GM23248 (cell line): ENCODE results near the gene ARL4A. TPM values are rescaled to one million over a fixed set of nuclear protein-coding genes. Genes with fewer than 3 reads are reported as not detected.

Experiments used
- DNase-seq: peaks from one replicate; pipeline ENCODE4 v3.0.0-alpha.2; 2015
- H2AFZ ChIP-seq: fragments of 200-600 bp; sonication (generic); 2 replicates; pipeline ENCODE4 v1.6.1; 2016; ENCODE audit warnings: antibody characterized with exemption
- H3F3A ChIP-seq: fragments of 200-600 bp; sonication (generic); 2 replicates; pipeline ENCODE4 v1.6.1; 2016; ENCODE audit warnings: mild to moderate bottlenecking, antibody characterized with exemption, mixed run types; ENCODE audit not compliant: insufficient read depth
- H3K27ac ChIP-seq: fragments of 200-600 bp; sonication (generic); 2 replicates; pipeline ENCODE4 v1.5.1; 2016; ENCODE audit warnings: mild to moderate bottlenecking
- H3K27me3 ChIP-seq: fragments of 200-600 bp; sonication (generic); replicated peaks from 2 replicates; pipeline ENCODE4 v1.6.1; 2016; ENCODE audit warnings: mild to moderate bottlenecking; ENCODE audit not compliant: insufficient read depth
- H3K36me3 ChIP-seq: fragments of 200-600 bp; sonication (generic); 2 replicates; pipeline ENCODE4 v1.6.1; 2016; ENCODE audit warnings: low read depth, mild to moderate bottlenecking
- H3K4me1 ChIP-seq: fragments of 200-600 bp; sonication (generic); 2 replicates; pipeline ENCODE4 v1.6.1; 2016; ENCODE audit warnings: mild to moderate bottlenecking; ENCODE audit not compliant: insufficient read depth
- H3K4me2 ChIP-seq: fragments of 200-600 bp; sonication (generic); one replicate; pipeline ENCODE4 v1.6.1; 2016; ENCODE audit warnings: mild to moderate bottlenecking; ENCODE audit not compliant: unreplicated experiment
- H3K4me3 ChIP-seq: fragments of 200-600 bp; sonication (generic); 2 replicates; pipeline ENCODE4 v1.5.1; 2016; ENCODE audit warnings: mild to moderate bottlenecking
- H3K79me2 ChIP-seq: fragments of 200-600 bp; sonication (generic); 2 replicates; pipeline ENCODE4 v1.6.1; 2016; ENCODE audit warnings: mild to moderate bottlenecking; ENCODE audit not compliant: insufficient read depth
- H3K9ac ChIP-seq: fragments of 200-600 bp; sonication (generic); 2 replicates; pipeline ENCODE4 v1.6.1; 2016; ENCODE audit warnings: mild to moderate bottlenecking
- H3K9me2 ChIP-seq: fragments of 200-600 bp; sonication (generic); 2 replicates; pipeline ENCODE4 v1.6.1; 2016; ENCODE audit warnings: mixed run types, mild to moderate bottlenecking, moderate library complexity; ENCODE audit not compliant: insufficient read depth
- H3K9me3 ChIP-seq: fragments of 200-600 bp; sonication (generic); one replicate; pipeline ENCODE4 v1.6.1; 2017; ENCODE audit warnings: low read depth
- H4K20me1 ChIP-seq: fragments of 200-600 bp; sonication (generic); 2 replicates; pipeline ENCODE4 v1.6.0; 2016; ENCODE audit not compliant: insufficient read depth
- EZH2 ChIP-seq: fragments of 200-600 bp; sonication (generic); IDR thresholded peaks from 2 replicates; pipeline ENCODE4 v1.6.1; 2018; ENCODE audit warnings: antibody characterized with exemption, mild to moderate bottlenecking; ENCODE audit not compliant: insufficient read depth, poor library complexity, severe bottlenecking
- EZH2phosphoT487 ChIP-seq: fragments of 200-600 bp; sonication (generic); IDR thresholded peaks from 2 replicates; pipeline ENCODE4 v1.6.1; 2018; ENCODE audit warnings: antibody characterized with exemption, moderate library complexity, mild to moderate bottlenecking, low read depth; ENCODE audit not compliant: insufficient read depth
- WGBS, 2 experiments: methylation state at CpG; one replicate each; pipeline ENCODE4 v1.1.6; 2015 to 2017; ENCODE audit warnings: low lambda C conversion rate in 2 of 2, low coverage in 1 of 2; ENCODE audit errors: missing lambda C conversion rate in 2 of 2; 5-methylcytosine and 5-hydroxymethylcytosine counted together
- in situ Hi-C: fragments of 300-500 bp; cut with MboI; formaldehyde crosslinking; loops from 2 replicates; pipeline ENCODE4 v1.15.0; 2020
- polyA plus RNA-seq: library from polyadenylated mRNA; unstranded; fragments of >200 nt; fragmentation: Nextera tagmentation; extraction: Ambion mirVana; gene quantifications from 2 replicates; pipeline ENCODE4 v1.2.1, GENCODE V29; 2016
- total RNA-seq: library from RNA; depleted of rRNA; stranded (reverse); fragments of >200 nt; shearing (Covaris generic); gene quantifications from 2 replicates; pipeline ENCODE4 v1.2.3, GENCODE V29; 2014

The ARL4A gene
- total and polyA plus RNA-seq, 2 experiments from 2014 or later = 17.5 to 20.9 TPM

DNA sequence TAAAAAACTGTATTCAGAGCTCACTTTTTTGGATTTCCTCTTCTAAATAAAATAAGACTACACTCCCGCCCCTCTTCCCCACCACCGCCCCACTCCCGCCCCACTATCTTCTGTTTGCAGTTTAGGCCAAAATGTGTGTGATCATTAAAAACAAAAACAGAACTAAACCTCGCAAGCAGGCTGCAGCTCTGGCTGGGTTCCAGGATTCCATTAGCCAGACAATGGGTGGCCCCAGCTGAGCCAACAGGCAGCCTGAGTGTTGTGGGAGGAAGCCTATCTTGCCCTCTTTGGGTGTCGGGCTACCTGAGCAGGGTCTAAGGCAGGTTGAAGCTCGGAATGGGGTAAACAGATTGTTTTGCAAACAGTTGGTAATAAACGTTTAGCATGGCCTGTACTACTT is 41.7 kb downstream of the ARL4A start:
- H3K9ac ChIP-seq = no peak overlapping the region

DNA sequence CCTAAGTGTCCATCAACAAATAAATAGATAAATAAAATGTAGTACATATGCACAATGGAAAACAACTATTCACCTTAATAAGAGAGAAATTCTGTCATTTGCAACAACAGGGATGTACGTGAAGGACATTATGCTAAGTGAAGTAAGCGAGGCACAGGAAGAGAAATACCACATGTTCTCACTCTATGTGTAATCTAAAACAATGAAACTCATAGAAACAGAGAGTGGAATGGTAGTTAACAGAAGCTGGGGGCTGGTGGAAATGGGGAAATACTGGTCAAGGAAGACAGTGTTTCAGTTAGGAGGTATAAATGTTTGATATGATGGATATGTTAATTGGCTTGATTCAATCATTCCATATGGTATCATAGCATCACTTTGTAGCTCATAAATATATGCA is 43.1 kb downstream of the ARL4A start:
- in situ Hi-C loops = no loop called here
- TF ChIP-seq EZH2 (no peak), EZH2phosphoT487 (no peak)
- 39 to 41% methylated on average over 2 of the region's 2 CpGs for WGBS, 2 experiments

More for the DNA sequence above, 41.7 kb downstream of the ARL4A start:
- Histone ChIP-seq H3F3A (no peaks in the 10 kb centered on the region), H3K27ac (no peak overlapping the region), H3K9me3 (no peaks in the 10 kb centered on the region), H3K4me2 (no peak overlapping the region), H2AFZ (peak overlapping the region; percentile 65), H3K36me3 (no peaks in the 10 kb centered on the region), H3K27me3 (no peaks in the 10 kb centered on the region), H3K79me2 (no peaks in the 10 kb centered on the region), H3K4me1 (no peaks in the 10 kb centered on the region), H3K4me3 (no peak overlapping the region), H3K9me2 (no peaks in the 10 kb centered on the region), H4K20me1 (no peaks in the 10 kb centered on the region)
- WGBS, 2 experiments = 35 to 39% methylated on average over 7 of the region's 7 CpGs
- in situ Hi-C loops = no loop called here
- TF ChIP-seq EZH2phosphoT487 = no peak
- no peak for TF ChIP-seq EZH2
- DNase-seq = peak; percentile 57

DNA sequence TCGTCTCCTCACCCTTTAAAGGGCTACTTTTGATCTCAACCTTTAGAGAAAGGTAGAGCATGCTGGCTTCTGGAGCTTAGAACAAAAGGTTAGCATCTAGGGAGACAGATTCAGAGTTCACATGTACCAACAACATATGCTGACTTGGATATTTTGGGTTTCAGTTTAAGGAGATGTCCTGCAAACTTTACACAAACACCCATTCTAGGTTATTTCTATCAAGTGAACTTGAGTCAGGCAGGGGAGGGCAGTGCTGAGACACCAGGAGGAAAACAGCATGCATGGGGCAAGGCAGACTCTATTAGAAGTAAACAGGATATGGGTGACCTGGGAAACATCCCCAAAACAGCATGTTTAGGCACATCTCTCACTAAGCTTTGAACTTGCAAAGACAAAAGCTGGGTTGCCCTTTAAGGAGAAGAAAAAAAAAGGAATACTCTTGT is 43.8 kb downstream of the ARL4A start:
- H3K27me3 ChIP-seq = no peaks in the 10 kb centered on the region
- in situ Hi-C loops = no loop called here
- no peaks in the 10 kb centered on the region for H3K36me3 ChIP-seq
- WGBS, 2 experiments = 86 to 89% methylated on average over 1 of the region's 1 CpG
- H4K20me1 ChIP-seq = no peaks in the 10 kb centered on the region
- no peak overlapping the region for H3K4me3 ChIP-seq
- no peak overlapping the region for H3K27ac ChIP-seq
- no peaks in the 10 kb centered on the region for H3K9me3 ChIP-seq
- H3F3A ChIP-seq = no peaks in the 10 kb centered on the region
- no peaks in the 10 kb centered on the region for H3K9me2 ChIP-seq
- no peaks in the 10 kb centered on the region for H3K79me2 ChIP-seq
- no peak for TF ChIP-seq EZH2phosphoT487
- H3K4me2 ChIP-seq = no peak overlapping the region
- no peak overlapping the region for H3K9ac ChIP-seq
- H3K4me1 ChIP-seq = no peaks in the 10 kb centered on the region
- H2AFZ ChIP-seq = peak overlapping the region; percentile 54
- DNase-seq = peak; percentile 38

More for the DNA sequence above, 43.1 kb downstream of the ARL4A start:
- H3F3A ChIP-seq = no peaks in the 10 kb centered on the region
- H3K9ac ChIP-seq = no peak overlapping the region
- no peaks in the 10 kb centered on the region for H3K9me2 ChIP-seq
- H3K79me2 ChIP-seq = no peaks in the 10 kb centered on the region
- H3K4me1 ChIP-seq = no peaks in the 10 kb centered on the region
- no peak overlapping the region for H3K4me2 ChIP-seq
- H3K27me3 ChIP-seq = no peaks in the 10 kb centered on the region
- H3K36me3 ChIP-seq = no peaks in the 10 kb centered on the region
- no peak overlapping the region for H3K4me3 ChIP-seq
- no peak overlapping the region for H3K27ac ChIP-seq
- no peak for DNase-seq
- no peaks in the 10 kb centered on the region for H3K9me3 ChIP-seq
- H4K20me1 ChIP-seq = no peaks in the 10 kb centered on the region
- no peak overlapping the region for H2AFZ ChIP-seq

DNA sequence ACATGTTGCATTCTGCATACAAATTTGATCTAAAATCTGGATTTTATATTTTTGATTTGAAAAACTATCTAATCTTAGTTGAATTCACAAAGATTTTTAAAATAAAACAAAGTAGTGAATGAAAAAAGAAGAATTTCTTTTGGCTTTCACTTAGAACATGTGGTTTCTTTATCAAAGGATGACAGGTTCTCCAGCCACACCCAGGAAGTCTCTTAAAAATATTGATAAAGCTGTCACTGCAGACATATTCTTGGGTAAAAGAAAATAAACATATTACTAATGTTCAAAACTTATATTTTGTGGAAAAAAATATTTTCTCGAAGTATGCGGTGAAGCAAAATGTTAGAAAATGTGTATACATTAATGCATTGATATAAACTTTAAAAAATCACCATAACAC is 44.3 kb downstream of the ARL4A start:
- no peak overlapping the region for H3K4me2 ChIP-seq
- no peaks in the 10 kb centered on the region for H3K4me1 ChIP-seq
- H3K9ac ChIP-seq = no peak overlapping the region
- H3K9me3 ChIP-seq = no peaks in the 10 kb centered on the region
- 96 to 100% methylated on average over 2 of the region's 2 CpGs for whole genome bisulfite sequencing, 2 experiments
- in situ Hi-C loops = no loop called here
- no peaks in the 10 kb centered on the region for H3K79me2 ChIP-seq
- TF ChIP-seq EZH2phosphoT487 (no peak), EZH2 (no peak)
- H3F3A ChIP-seq = no peaks in the 10 kb centered on the region
- H3K4me3 ChIP-seq = no peak overlapping the region
- peak overlapping the region; percentile 54; the same call in 1 of the 2 replicates for H2AFZ ChIP-seq
- no peaks in the 10 kb centered on the region for H4K20me1 ChIP-seq
- no peak for DNase-seq
- no peaks in the 10 kb centered on the region for H3K9me2 ChIP-seq
- H3K27ac ChIP-seq = no peak overlapping the region
- H3K27me3 ChIP-seq = no peaks in the 10 kb centered on the region
- H3K36me3 ChIP-seq = no peaks in the 10 kb centered on the region

DNA sequence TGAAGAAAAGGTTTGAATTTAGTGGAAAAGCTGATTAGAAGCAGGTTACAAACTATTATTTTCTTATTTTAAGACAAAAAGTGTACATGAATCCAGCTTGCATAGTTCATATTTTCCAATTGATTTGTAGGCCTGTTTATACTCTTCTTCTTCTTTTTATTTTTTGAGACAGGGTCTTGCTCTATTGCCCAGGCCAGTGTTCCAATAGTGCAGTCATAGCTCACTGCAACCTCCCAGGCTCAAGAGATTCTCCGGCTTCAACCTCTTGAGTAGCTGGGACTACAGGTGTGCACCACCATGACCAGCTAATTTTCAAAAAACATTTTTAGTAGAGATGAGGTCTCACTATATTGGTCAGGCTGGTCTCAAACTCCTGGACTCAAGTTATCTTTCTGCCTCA is 45.0 kb downstream of the ARL4A start:
- no peaks in the 10 kb centered on the region for H3K36me3 ChIP-seq
- no peak overlapping the region for H2AFZ ChIP-seq
- 97 to 100% methylated on average over 1 of the region's 1 CpG for WGBS, 2 experiments
- in situ Hi-C loops = no loop called here
- H4K20me1 ChIP-seq = no peaks in the 10 kb centered on the region
- H3K27me3 ChIP-seq = no peaks in the 10 kb centered on the region
- no peaks in the 10 kb centered on the region for H3F3A ChIP-seq
- no peak for DNase-seq
- no peaks in the 10 kb centered on the region for H3K9me2 ChIP-seq
- TF ChIP-seq EZH2 = no peak
- no peak for TF ChIP-seq EZH2phosphoT487
- H3K79me2 ChIP-seq = no peaks in the 10 kb centered on the region
- no peaks in the 10 kb centered on the region for H3K4me1 ChIP-seq
- no peak overlapping the region for H3K4me3 ChIP-seq
- no peak overlapping the region for H3K9ac ChIP-seq
- H3K4me2 ChIP-seq = no peak overlapping the region
- no peak overlapping the region for H3K27ac ChIP-seq
- H3K9me3 ChIP-seq = no peaks in the 10 kb centered on the region
